ENCODE measurements around the gene BTBD6. TPM values are rescaled to one million over a fixed set of nuclear protein-coding genes. Genes with fewer than 3 reads are reported as not detected.

Gene BTBD6
- total RNA-seq, 4 donors from 2014 or later: 41.0 to 52.7 (median 46.9) TPM

- H3K4me1 ChIP-seq: peaks cover 0 to 14% (median 0%) of the 10 kb centered on the region in 3 donors
- H3K4me3 ChIP-seq: no peak overlapping the region
- TF ChIP-seq POLR2A (IDR thresholded peaks at IDR 0.05): no peak
- no peak for TF ChIP-seq CTCF (IDR thresholded peaks at IDR 0.05)
- peaks cover 17 to 92% (median 31%) of the 10 kb centered on the region in 3 donors for H3K36me3 ChIP-seq
- WGBS, 2 donors: 93 to 96% methylated on average over 12 to 14 of the region's 29 CpGs
- no peak for DNase-seq
- H3K9me3 ChIP-seq: no peaks in the 10 kb centered on the region
- no peak overlapping the region for H3K27ac ChIP-seq
- no peaks in the 10 kb centered on the region for H3K27me3 ChIP-seq
- intact Hi-C loops (cut with DNase I): no loop called here
Observed at GRCh38 chr14:105219043-105219612, 29.2 kb upstream of the BTBD6 start.

- no peak overlapping the region for H3K27ac ChIP-seq
- H3K4me3 ChIP-seq: no peak overlapping the region
- no peak for DNase-seq
- H3K9me3 ChIP-seq: no peaks in the 10 kb centered on the region
- TF ChIP-seq CTCF (IDR thresholded peaks at IDR 0.05): no peak
- TF ChIP-seq POLR2A (IDR thresholded peaks at IDR 0.05): no peak
- intact Hi-C loops (cut with DNase I): no loop called here
- 82 to 100% methylated on average over 1 to 2 of the region's 17 CpGs for WGBS, 2 donors
- H3K27me3 ChIP-seq: no peaks in the 10 kb centered on the region
- peaks cover 0 to 20% (median 4%) of the 10 kb centered on the region in 3 donors for H3K4me1 ChIP-seq
- peaks cover 17 to 92% (median 31%) of the 10 kb centered on the region in 3 donors for H3K36me3 ChIP-seq
Observed at GRCh38 chr14:105219753-105220152, 28.6 kb upstream of the BTBD6 start.

GRCh38 chr14:105220699-105221597, 27.4 kb upstream of the BTBD6 start:
- peaks cover 17 to 98% (median 39%) of the 10 kb centered on the region in 3 donors for H3K36me3 ChIP-seq
- H3K27ac ChIP-seq: no peak overlapping the region
- no peak for DNase-seq
- no peak overlapping the region for H3K4me3 ChIP-seq
- intact Hi-C loops (cut with DNase I): no loop called here
- no peak for TF ChIP-seq POLR2A (IDR thresholded peaks at IDR 0.05)
- no peak for TF ChIP-seq CTCF (IDR thresholded peaks at IDR 0.05)
- no peaks in the 10 kb centered on the region for H3K27me3 ChIP-seq
- WGBS, 2 donors: 93% methylated on average over 3 of the region's 29 CpGs; no CpG with 5 or more reads in 1 of the 2 donors
- H3K4me1 ChIP-seq: peaks cover 0 to 31% (median 7%) of the 10 kb centered on the region in 3 donors
- H3K9me3 ChIP-seq: no peaks in the 10 kb centered on the region

- DNase-seq: no peak
- Histone ChIP-seq H3K4me1 (peaks cover 0 to 31% (median 7%) of the 10 kb centered on the region in 3 donors), H3K36me3 (peaks cover 15 to 98% (median 46%) of the 10 kb centered on the region in 3 donors), H3K9me3 (no peaks in the 10 kb centered on the region), H3K4me3 (no peak overlapping the region), H3K27me3 (no peaks in the 10 kb centered on the region), H3K27ac (no peak overlapping the region)
- 86 to 96% methylated on average over 13 to 17 of the region's 27 CpGs for WGBS, 2 donors
- intact Hi-C loops (cut with DNase I): no loop called here
- no peak for TF ChIP-seq POLR2A (IDR thresholded peaks at IDR 0.05)
Observed at GRCh38 chr14:105221598-105222178, 26.6 kb upstream of the BTBD6 start.

DNA sequence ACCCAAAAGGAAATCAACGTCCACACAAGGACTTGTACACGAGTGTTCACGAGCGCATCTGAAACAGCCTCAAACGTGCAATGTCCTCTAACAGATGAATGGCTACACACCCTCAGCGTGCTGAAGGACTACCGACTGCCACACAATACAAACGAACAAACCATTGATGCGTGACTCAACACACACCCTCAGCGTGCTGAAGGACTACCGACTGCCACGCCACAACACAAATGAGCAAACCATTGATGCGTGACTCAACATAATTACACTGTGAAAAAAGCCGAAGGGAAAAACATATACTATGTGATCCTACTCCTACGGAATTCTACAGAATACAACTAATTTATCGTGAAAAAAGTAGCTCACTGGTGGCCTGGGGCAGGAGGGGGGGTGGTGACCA, 25.1 kb upstream of the BTBD6 start:
- peak overlapping the region in 2 of 4 donors; percentile 40 to 55 for H3K27ac ChIP-seq
- no peaks in the 10 kb centered on the region for H3K27me3 ChIP-seq
- peaks cover 0 to 31% (median 7%) of the 10 kb centered on the region in 3 donors for H3K4me1 ChIP-seq
- H3K4me3 ChIP-seq: no peak overlapping the region
- no peaks in the 10 kb centered on the region for H3K9me3 ChIP-seq
- DNase-seq: no peak
- 54 to 75% methylated on average over 13 to 16 of the region's 16 CpGs for WGBS, 2 donors
- intact Hi-C loops (cut with DNase I): no loop called here
- TF ChIP-seq CTCF (IDR thresholded peaks at IDR 0.05) (no peak), POLR2A (IDR thresholded peaks at IDR 0.05) (no peak)
- H3K36me3 ChIP-seq: peaks cover 5 to 91% (median 37%) of the 10 kb centered on the region in 3 donors

Measured in esophagus squamous epithelium (tissue), 5 donors.